Esophagus squamous epithelium (tissue), 4 donors: ENCODE results near the gene SMPD3.

ENCODE experiments used
- CTCF ChIP-seq, 6 experiments: fragments of 450-650 bp in 4 of 6; fragments of 200-600 bp in 2 of 6; sonication (generic) in 2 of 6; IDR thresholded peaks; one replicate each; pipeline ENCODE4 v1.5.1; 2016 to 2019; ENCODE audit warnings: antibody characterized with exemption in 6 of 6, mild to moderate bottlenecking in 4 of 6, moderate library complexity in 4 of 6
- POLR2A ChIP-seq, 4 donors: fragments of 450-650 bp; IDR thresholded peaks; one replicate each; pipeline ENCODE4 v1.6.1; 2017; ENCODE audit warnings: antibody characterized with exemption in 4 of 4, mild to moderate bottlenecking in 4 of 4, moderate library complexity in 3 of 4

- TF ChIP-seq CTCF (IDR thresholded peaks at IDR 0.05) (no peak), POLR2A (IDR thresholded peaks at IDR 0.05) (no peak)
These were observed 100.7 kb downstream of the SMPD3 start for GRCh38 chr16:68347605-68348004.
